ENCODE data around the gene CACNA1B. TPM values are rescaled to one million over a fixed set of nuclear protein-coding genes. Genes with fewer than 3 reads are reported as not detected.

Gene CACNA1B
- polyA plus RNA-seq, 2 of the 4 experiments (the other 2 are of a cell fraction), result 0.03 to 0.06 TPM

DNA sequence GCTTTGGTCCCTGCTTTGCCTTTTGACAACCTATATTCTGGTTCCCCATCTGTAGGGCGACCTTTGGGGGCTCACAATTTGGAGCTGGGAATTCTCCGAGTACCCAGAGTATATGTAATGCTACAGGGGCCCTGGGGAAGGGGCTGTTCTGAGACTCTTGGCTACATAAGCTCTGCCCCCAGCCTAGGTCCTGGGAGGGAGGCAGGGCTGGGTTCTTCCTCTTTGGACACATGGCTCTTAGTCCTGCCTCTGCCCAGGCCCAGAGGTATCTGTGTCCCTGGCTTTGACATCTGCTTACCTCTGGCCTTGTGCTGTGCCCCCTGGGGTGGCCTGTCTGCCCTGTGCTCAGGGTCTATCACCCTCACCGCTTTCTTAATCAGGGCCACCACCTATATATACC lies 181.6 kb downstream of the CACNA1B start:
- ATAC-seq, result no peak
- no peak for DNase-seq (ENCODE audit: low read depth in 1 of 2, low spot score in 1 of 2)
- TF ChIP-seq, protein P1, sequence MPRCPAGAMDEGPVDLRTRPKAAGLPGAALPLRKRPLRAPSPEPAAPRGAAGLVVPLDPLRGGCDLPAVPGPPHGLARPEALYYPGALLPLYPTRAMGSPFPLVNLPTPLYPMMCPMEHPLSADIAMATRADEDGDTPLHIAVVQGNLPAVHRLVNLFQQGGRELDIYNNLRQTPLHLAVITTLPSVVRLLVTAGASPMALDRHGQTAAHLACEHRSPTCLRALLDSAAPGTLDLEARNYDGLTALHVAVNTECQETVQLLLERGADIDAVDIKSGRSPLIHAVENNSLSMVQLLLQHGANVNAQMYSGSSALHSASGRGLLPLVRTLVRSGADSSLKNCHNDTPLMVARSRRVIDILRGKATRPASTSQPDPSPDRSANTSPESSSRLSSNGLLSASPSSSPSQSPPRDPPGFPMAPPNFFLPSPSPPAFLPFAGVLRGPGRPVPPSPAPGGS (IDR thresholded peaks at IDR 0.05), result no peak
- no peak for TF ChIP-seq SMC3 (IDR thresholded peaks at IDR 0.05)
- no peak overlapping the region for H3K27ac ChIP-seq
- POLR2A ChIA-PET, result no interaction called here
- no peaks in the 10 kb centered on the region for H3K9me3 ChIP-seq
- CTCF ChIA-PET, result no interaction called here
- H3K4me2 ChIP-seq, result no peak overlapping the region
- H3K4me3 ChIP-seq, result no peak overlapping the region
- H3K4me1 ChIP-seq, result no peaks in the 10 kb centered on the region
- WGBS (ENCODE audit: missing lambda C conversion rate), result 29% methylated on average over 3 of the region's 3 CpGs
- FAIRE-seq, result no peak

DNA sequence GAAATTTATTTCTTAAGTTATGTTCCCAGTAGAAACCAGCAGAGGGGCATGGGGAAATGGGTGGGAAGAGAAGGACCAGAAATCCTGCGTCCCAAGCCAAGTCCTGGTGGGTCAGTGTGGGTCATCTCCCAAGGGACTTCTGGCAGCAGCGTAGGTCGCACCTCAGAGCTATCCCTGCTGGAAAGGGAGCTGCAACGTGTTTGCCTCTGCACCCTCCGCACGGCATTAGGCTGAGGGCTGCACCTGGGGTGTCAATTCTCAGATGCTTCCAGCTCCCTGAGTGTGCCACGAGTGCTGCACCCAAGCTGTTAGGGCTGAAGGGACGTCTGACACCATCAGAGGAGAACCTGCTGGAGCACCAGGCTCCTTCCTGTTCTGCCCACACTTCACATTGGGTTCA lies 182.8 kb downstream of the CACNA1B start:
- TF ChIP-seq, protein P2, sequence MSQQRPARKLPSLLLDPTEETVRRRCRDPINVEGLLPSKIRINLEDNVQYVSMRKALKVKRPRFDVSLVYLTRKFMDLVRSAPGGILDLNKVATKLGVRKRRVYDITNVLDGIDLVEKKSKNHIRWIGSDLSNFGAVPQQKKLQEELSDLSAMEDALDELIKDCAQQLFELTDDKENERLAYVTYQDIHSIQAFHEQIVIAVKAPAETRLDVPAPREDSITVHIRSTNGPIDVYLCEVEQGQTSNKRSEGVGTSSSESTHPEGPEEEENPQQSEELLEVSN (IDR thresholded peaks at IDR 0.05; ENCODE audit: borderline replicate concordance, low read depth), result no peak
- no peak for TF ChIP-seq MAFK (IDR thresholded peaks at IDR 0.05; ENCODE audit: partially characterized antibody)
- no peak for TF ChIP-seq MAZ (IDR thresholded peaks at IDR 0.05; ENCODE audit: borderline replicate concordance, low read depth, low read length)
- TF ChIP-seq PHF8 (IDR thresholded peaks at IDR 0.05; ENCODE audit: borderline replicate concordance, low read depth), result no peak
- TF ChIP-seq MYC (IDR thresholded peaks at IDR 0.05; ENCODE audit: borderline replicate concordance, low read length), result no peak
- TF ChIP-seq RAD21 (conservative IDR thresholded peaks at IDR 0.05 in 1 of 2, IDR thresholded peaks at IDR 0.05 in 1 of 2), result no peak
- no peak for TF ChIP-seq POLR2A (IDR thresholded peaks at IDR 0.05; ENCODE audit: low read length)
- no peak for TF ChIP-seq RCOR1 (IDR thresholded peaks at IDR 0.05; ENCODE audit: low read depth, low read length)
- no peak for TF ChIP-seq HDAC2 (IDR thresholded peaks at IDR 0.05)
- no peak for TF ChIP-seq NFE2L2 (conservative IDR thresholded peaks at IDR 0.05; ENCODE audit: low read length)
- TF ChIP-seq CEBPB (IDR thresholded peaks at IDR 0.05), result no peak
- TF ChIP-seq POLR2AphosphoS2 (conservative IDR thresholded peaks at IDR 0.05; ENCODE audit: low read length), result no peak
- no peak for TF ChIP-seq CBX2 (IDR thresholded peaks at IDR 0.05; ENCODE audit: borderline replicate concordance, low read depth)
- TF ChIP-seq TFCP2L1 (CRISPR knock-in tag; IDR thresholded peaks at IDR 0.05), result no peak
- TF ChIP-seq, protein P3, sequence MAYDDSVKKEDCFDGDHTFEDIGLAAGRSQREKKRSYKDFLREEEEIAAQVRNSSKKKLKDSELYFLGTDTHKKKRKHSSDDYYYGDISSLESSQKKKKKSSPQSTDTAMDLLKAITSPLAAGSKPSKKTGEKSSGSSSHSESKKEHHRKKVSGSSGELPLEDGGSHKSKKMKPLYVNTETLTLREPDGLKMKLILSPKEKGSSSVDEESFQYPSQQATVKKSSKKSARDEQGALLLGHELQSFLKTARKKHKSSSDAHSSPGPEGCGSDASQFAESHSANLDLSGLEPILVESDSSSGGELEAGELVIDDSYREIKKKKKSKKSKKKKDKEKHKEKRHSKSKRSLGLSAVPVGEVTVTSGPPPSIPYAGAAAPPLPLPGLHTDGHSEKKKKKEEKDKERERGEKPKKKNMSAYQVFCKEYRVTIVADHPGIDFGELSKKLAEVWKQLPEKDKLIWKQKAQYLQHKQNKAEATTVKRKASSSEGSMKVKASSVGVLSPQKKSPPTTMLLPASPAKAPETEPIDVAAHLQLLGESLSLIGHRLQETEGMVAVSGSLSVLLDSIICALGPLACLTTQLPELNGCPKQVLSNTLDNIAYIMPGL (CRISPR knock-in tag; IDR thresholded peaks at IDR 0.05; ENCODE audit: borderline replicate concordance), result no peak
- no peak for TF ChIP-seq HOXA7 (CRISPR knock-in tag; IDR thresholded peaks at IDR 0.05)
- TF ChIP-seq ZC3H11A (IDR thresholded peaks at IDR 0.05), result no peak
- WGBS (ENCODE audit: missing lambda C conversion rate), result 32% methylated on average over 8 of the region's 8 CpGs
- Histone ChIP-seq H3K4me1 (no peaks in the 10 kb centered on the region), H3K9me3 (no peaks in the 10 kb centered on the region), H3K27ac (no peak overlapping the region), H3K4me2 (no peak overlapping the region), H3K4me3 (no peak overlapping the region)
- FAIRE-seq (no peak), ATAC-seq (no peak), DNase-seq (ENCODE audit: low read depth in 1 of 2, low spot score in 1 of 2) (no peak)
- CTCF ChIA-PET, result no interaction called here
- POLR2A ChIA-PET, result no interaction called here

DNA sequence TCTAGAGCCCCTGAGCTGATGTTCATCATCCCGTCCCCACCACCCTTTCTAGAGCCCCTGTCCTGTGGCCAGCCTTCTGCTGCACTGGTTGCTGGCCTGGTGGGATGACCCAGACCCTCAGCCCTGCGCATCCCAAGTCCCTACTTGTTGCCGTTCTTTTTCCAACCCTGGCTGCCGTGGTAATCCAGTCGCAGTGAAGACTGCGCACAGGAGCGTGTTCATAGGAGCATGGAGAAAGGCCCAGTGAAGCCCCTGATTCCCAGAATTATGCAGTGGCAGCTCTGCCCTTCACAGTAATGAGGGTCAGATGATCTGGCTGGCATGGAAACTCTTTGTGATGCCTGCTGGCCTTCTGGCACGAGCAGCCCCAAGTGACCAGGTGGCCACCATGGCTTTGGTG lies 183.3 kb downstream of the CACNA1B start:
- CTCF ChIA-PET, result no interaction called here
- no peaks in the 10 kb centered on the region for H3K9me3 ChIP-seq
- WGBS (ENCODE audit: missing lambda C conversion rate), result 56% methylated on average over 7 of the region's 8 CpGs
- H3K4me1 ChIP-seq, result no peaks in the 10 kb centered on the region
- H3K4me3 ChIP-seq, result no peak overlapping the region
- no peak for DNase-seq (ENCODE audit: low read depth in 1 of 2, low spot score in 1 of 2)
- POLR2A ChIA-PET, result no interaction called here
- H3K27ac ChIP-seq, result no peak overlapping the region
- no peak for FAIRE-seq
- no peak for ATAC-seq
- no peak overlapping the region for H3K4me2 ChIP-seq
- TF ChIP-seq RNF2 (IDR thresholded peaks at IDR 0.05; ENCODE audit: borderline replicate concordance, low read depth), result no peak
- TF ChIP-seq CHD2 (IDR thresholded peaks at IDR 0.05; ENCODE audit: low read length, partially characterized antibody), result no peak
- TF ChIP-seq FOXS1 (CRISPR knock-in tag; IDR thresholded peaks at IDR 0.05), result no peak
- no peak for TF ChIP-seq SREBF2 (IDR thresholded peaks at IDR 0.05)
- no peak for TF ChIP-seq GATA3 (IDR thresholded peaks at IDR 0.05; ENCODE audit: borderline replicate concordance)
- TF ChIP-seq MYC (IDR thresholded peaks at IDR 0.05; ENCODE audit: borderline replicate concordance, low read length), result no peak
- TF ChIP-seq, protein P4, sequence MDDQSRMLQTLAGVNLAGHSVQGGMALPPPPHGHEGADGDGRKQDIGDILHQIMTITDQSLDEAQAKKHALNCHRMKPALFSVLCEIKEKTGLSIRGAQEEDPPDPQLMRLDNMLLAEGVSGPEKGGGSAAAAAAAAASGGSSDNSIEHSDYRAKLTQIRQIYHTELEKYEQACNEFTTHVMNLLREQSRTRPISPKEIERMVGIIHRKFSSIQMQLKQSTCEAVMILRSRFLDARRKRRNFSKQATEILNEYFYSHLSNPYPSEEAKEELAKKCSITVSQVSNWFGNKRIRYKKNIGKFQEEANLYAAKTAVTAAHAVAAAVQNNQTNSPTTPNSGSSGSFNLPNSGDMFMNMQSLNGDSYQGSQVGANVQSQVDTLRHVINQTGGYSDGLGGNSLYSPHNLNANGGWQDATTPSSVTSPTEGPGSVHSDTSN (IDR thresholded peaks at IDR 0.05), result no peak
- no peak for TF ChIP-seq FOSL2 (IDR thresholded peaks at IDR 0.05)
- TF ChIP-seq FOSL2 (CRISPR knock-in tag; IDR thresholded peaks at IDR 0.05), result no peak
- no peak for TF ChIP-seq CBX2 (IDR thresholded peaks at IDR 0.05; ENCODE audit: borderline replicate concordance, low read depth)
- TF ChIP-seq TP53 (CRISPR knock-in tag; IDR thresholded peaks at IDR 0.05), result no peak
- TF ChIP-seq, protein P5, sequence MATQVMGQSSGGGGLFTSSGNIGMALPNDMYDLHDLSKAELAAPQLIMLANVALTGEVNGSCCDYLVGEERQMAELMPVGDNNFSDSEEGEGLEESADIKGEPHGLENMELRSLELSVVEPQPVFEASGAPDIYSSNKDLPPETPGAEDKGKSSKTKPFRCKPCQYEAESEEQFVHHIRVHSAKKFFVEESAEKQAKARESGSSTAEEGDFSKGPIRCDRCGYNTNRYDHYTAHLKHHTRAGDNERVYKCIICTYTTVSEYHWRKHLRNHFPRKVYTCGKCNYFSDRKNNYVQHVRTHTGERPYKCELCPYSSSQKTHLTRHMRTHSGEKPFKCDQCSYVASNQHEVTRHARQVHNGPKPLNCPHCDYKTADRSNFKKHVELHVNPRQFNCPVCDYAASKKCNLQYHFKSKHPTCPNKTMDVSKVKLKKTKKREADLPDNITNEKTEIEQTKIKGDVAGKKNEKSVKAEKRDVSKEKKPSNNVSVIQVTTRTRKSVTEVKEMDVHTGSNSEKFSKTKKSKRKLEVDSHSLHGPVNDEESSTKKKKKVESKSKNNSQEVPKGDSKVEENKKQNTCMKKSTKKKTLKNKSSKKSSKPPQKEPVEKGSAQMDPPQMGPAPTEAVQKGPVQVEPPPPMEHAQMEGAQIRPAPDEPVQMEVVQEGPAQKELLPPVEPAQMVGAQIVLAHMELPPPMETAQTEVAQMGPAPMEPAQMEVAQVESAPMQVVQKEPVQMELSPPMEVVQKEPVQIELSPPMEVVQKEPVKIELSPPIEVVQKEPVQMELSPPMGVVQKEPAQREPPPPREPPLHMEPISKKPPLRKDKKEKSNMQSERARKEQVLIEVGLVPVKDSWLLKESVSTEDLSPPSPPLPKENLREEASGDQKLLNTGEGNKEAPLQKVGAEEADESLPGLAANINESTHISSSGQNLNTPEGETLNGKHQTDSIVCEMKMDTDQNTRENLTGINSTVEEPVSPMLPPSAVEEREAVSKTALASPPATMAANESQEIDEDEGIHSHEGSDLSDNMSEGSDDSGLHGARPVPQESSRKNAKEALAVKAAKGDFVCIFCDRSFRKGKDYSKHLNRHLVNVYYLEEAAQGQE (IDR thresholded peaks at IDR 0.05), result no peak
